GM12892 (cell line): ENCODE data around the gene SPATA2.

Experiments used
- DNase-seq: peaks from one replicate; pipeline ENCODE4 v3.0.0; 2011; ENCODE audit not compliant: insufficient read length
- FAIRE-seq: peaks from 2 replicates; lab custom pipeline; 2011; peaks lifted over from hg19 to GRCh38; lab: Jason Lieb, UNC
- POLR2A ChIP-seq: IDR thresholded peaks from 2 replicates; pipeline ENCODE4 v1.6.1; 2011; ENCODE audit warnings: low read depth, low read length, control low read depth
- POLR2AphosphoS5 ChIP-seq: IDR thresholded peaks from 2 replicates; pipeline ENCODE4 v1.6.1; 2011; ENCODE audit warnings: low read depth, low read length, control low read depth
- TAF1 ChIP-seq: IDR thresholded peaks from 2 replicates; pipeline ENCODE4 v1.6.1; 2011; ENCODE audit warnings: low read depth, mild to moderate bottlenecking, control low read depth, low read length, borderline replicate concordance

SPATA2 gene

GRCh38 chr20:49854190-49854875, 61.0 kb downstream of the SPATA2 start:
- FAIRE-seq = no peak
- no peak for DNase-seq
- TF ChIP-seq TAF1 = no peak
- no peak for TF ChIP-seq POLR2AphosphoS5
- TF ChIP-seq POLR2A = no peak

GRCh38 chr20:49853640-49854039, 61.7 kb downstream of the SPATA2 start:
- no peak for DNase-seq
- TF ChIP-seq TAF1 (no peak), POLR2A (no peak), POLR2AphosphoS5 (no peak)
- FAIRE-seq = no peak
